Left lung (tissue), 10 donors: Measurements from ENCODE around the gene ARFGAP3. TPM values are rescaled to one million over a fixed set of nuclear protein-coding genes. Genes with fewer than 3 reads are reported as not detected.
A peak's percentile ranks its signal among the peaks of the same experiment; 100 is the strongest.
"Not testable (repeated sequence)": the region's sequence is repeated elsewhere in the genome, so short reads cannot be mapped to it uniquely, and the experiment has no call there.

ENCODE experiments used
- ATAC-seq: fragments of 200-7000 bp; cut with Tn5 transposase; one replicate; pipeline ENCODE4 v1.9.1; 2020; ENCODE audit warnings: moderate library complexity
- DNase-seq, 4 donors: peaks; one replicate each; pipeline ENCODE4 v3.0.0-alpha.2; 2013 to 2020
- H3K27ac ChIP-seq, 2 donors: fragments of 200-600 bp; sonication (generic) in 1 of 2; one replicate each; pipeline versions ENCODE4 v1.5.0 to v1.8.0; 2020 to 2021
- H3K27me3 ChIP-seq, 2 donors: fragments of 200-600 bp; sonication (generic) in 1 of 2; one replicate each; pipeline versions ENCODE4 v1.5.0 to v1.8.0; 2020 to 2021
- H3K36me3 ChIP-seq, 2 donors: fragments of 200-600 bp; sonication (generic) in 1 of 2; one replicate each; pipeline versions ENCODE4 v1.5.0 to v1.8.0; 2020 to 2021
- H3K4me1 ChIP-seq, 2 donors: fragments of 200-600 bp; one replicate each; pipeline ENCODE4 v1.8.0; 2021
- H3K4me3 ChIP-seq, 2 donors: fragments of 200-600 bp; sonication (generic) in 1 of 2; one replicate each; pipeline versions ENCODE4 v1.5.0 to v1.8.0; 2020 to 2021; ENCODE audit warnings: mild to moderate bottlenecking in 1 of 2
- H3K9me3 ChIP-seq, 2 donors: fragments of 200-600 bp; sonication (generic) in 1 of 2; one replicate each; pipeline versions ENCODE4 v1.5.0 to v1.8.0; 2020 to 2021
- CTCF ChIP-seq, 2 donors: fragments of 200-600 bp; sonication (generic) in 1 of 2; IDR thresholded peaks; one replicate each; pipeline versions ENCODE4 v1.5.0 to v1.8.0; 2021; ENCODE audit warnings: antibody characterized with exemption in 2 of 2
- intact Hi-C, 2 donors: fragments of 100-400 bp; cut with DNase I; formaldehyde crosslinking; loops; one replicate each; pipeline versions ENCODE4 v1.11.2 to v1.14.2; 2022
- polyA plus RNA-seq, 6 donors: library from polyadenylated mRNA; unstranded; fragments of 120-200 nt; gene quantifications; one replicate each; pipeline ENCODE4 v1.2.1, GENCODE V29; 2013; ENCODE audit not compliant: insufficient read length in 6 of 6
- total RNA-seq, 2 donors: library from RNA; stranded (reverse); fragmentation: NEBNext Ultra II Directional; extraction: Animal tissue kit (Norgen Biotek cat#: 25700); gene quantifications; one replicate each; pipeline ENCODE4 v1.2.1, GENCODE V29; 2021
- donor health status: DM: no; HTN: yes; CAD: no.
- donor health status: DM: no; HTN: no; CAD: no.

ARFGAP3 gene
- total and polyA plus RNA-seq, 8 donors = 42.4 to 58.1 (median 49.6) TPM

DNA sequence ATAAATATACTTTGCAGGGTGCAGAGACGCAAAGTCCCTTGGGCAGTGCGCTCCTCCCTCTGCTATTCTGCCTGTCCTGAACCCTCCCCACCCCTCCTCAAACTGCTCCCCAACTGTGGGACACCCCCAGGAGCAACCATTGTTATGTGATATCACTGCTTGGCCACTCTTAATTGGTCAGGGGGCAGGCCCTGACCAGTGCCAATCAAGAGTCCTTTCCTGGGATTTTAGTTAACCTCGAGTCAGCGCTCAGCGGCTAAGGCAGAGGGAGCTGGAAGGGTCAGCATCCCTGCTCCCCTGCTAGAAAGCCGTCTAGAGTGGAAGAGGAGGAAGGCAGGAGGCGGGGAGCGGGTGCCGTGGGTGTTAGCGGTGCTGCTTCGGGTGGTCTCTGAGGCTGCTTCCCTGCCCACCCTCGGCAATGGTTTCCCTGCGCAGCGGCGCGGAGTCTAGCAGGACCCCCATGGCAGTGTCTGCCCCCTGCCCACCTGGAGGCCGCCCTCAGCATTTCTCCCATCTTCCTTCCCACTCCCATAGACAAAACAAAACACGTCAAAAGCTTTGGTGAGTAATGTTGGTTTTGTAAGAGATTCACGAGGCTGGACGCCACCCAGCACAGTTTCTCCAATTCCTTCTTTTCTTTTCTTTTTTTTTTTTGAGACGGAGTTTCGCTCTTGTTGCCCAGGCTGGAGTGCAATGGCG lies 98.0 kb downstream of the ARFGAP3 start:
- Histone ChIP-seq H3K27me3 (no peaks in the 10 kb centered on the region), H3K4me3 (no peak overlapping the region), H3K36me3 (no peaks in the 10 kb centered on the region), H3K9me3 (no peaks in the 10 kb centered on the region), H3K27ac (no peak overlapping the region), H3K4me1 (peaks cover 0 to 13% of the 10 kb centered on the region in 2 donors)
- DNase-seq (no peak), ATAC-seq (no peak)
- TF ChIP-seq CTCF (IDR thresholded peaks at IDR 0.05) = no peak
- intact Hi-C loops = no loop called here

DNA sequence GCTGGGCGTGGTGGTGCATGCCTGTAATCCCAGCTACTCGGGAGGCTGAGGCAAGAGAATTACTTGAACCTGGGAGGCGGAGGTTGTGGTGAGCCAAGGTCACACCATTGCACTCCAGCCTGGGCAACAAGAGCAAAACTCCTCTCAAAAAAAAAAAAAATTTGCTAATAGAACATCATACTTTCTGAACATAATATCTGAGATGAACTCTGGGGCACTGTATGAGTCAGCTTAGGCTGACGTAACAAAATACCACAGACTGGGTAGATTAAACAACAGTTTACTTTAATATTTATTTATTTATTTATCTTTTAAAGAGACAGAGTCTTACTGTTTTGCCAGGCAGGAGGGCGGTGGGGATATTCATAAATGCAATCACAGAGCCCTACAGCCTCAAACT lies 101.5 kb downstream of the ARFGAP3 start:
- H3K27ac ChIP-seq, intact Hi-C loops, H3K27me3 ChIP-seq, H3K4me3 ChIP-seq, H3K9me3 ChIP-seq, H3K36me3 ChIP-seq, DNase-seq: not testable (repeated sequence)
- peak; percentile 56 for ATAC-seq
- H3K4me1 ChIP-seq = peaks cover 0 to 28% of the 10 kb centered on the region in 2 donors

- ATAC-seq = not testable (repeated sequence)
Observed at GRCh38 chr22:42755121-42755520, 102.0 kb downstream of the ARFGAP3 start.

DNA sequence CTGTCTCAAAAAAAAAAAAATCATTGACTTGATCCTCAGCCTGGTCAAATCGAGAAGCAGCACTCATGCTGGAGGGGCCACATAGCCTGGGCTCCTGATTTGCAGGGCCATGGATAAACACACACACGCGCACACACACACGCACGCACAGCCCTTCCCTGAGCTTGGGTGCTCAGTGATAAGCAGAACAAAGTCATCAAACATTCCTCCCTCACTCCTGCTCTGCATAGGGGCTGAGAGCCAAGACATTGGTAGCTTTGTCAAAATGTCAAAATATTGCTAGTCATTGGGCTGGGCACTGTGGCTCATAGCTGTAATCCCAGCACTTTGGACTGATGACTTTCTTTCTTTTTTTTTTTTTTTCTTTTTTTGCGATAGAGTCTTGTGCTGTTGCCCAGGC lies 102.4 kb downstream of the ARFGAP3 start:
- Histone ChIP-seq H3K27me3 (no peaks in the 10 kb centered on the region), H3K36me3 (no peaks in the 10 kb centered on the region), H3K4me1 (peaks cover 0 to 28% of the 10 kb centered on the region in 2 donors), H3K27ac (no peak overlapping the region), H3K9me3 (no peaks in the 10 kb centered on the region), H3K4me3 (no peak overlapping the region)
- DNase-seq (no peak), ATAC-seq (peak; percentile 47)
- intact Hi-C loops = no loop called here
- no peak for TF ChIP-seq CTCF (IDR thresholded peaks at IDR 0.05)

More at GRCh38 chr22:42755121-42755520, 102.0 kb downstream of the ARFGAP3 start:
- H3K36me3 ChIP-seq, H3K27ac ChIP-seq, intact Hi-C loops, H3K4me3 ChIP-seq, H3K9me3 ChIP-seq, DNase-seq, H3K27me3 ChIP-seq: not testable (repeated sequence)
- peaks cover 0 to 28% of the 10 kb centered on the region in 2 donors for H3K4me1 ChIP-seq

DNA sequence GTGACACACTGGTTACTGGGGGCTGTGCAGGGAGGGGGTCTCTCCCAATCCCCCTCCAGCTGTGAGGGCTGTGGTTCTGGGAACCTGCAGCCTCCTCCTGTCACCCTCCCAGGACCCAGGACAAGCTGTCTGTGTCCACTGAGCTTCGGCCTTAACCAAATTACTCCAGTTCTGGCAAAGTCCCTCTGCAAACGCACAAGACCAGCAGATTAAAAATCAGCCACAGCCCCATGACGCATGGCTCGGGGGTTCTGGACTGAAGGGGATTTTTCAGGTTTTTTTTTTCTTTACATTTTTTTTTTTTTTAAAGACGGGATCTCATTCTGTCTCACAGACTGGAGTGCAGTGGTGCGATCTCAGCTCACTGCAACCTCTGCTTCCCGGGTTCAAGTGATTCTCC lies 104.2 kb downstream of the ARFGAP3 start:
- H3K27me3 ChIP-seq = no peaks in the 10 kb centered on the region
- H3K36me3 ChIP-seq = no peaks in the 10 kb centered on the region
- no peak overlapping the region for H3K4me3 ChIP-seq
- ATAC-seq (no peak), DNase-seq (no peak)
- TF ChIP-seq CTCF (IDR thresholded peaks at IDR 0.05) = no peak
- peaks cover 0 to 39% of the 10 kb centered on the region in 2 donors for H3K4me1 ChIP-seq
- H3K27ac ChIP-seq = peak overlapping the region in 1 of 2 donors; percentile 65
- intact Hi-C loops = no loop called here
- H3K9me3 ChIP-seq = no peaks in the 10 kb centered on the region

GRCh38 chr22:42752230-42752746 lies 104.8 kb downstream of the ARFGAP3 start:
- DNase-seq (no peak), ATAC-seq (no peak)
- no peak for TF ChIP-seq CTCF (IDR thresholded peaks at IDR 0.05)
- intact Hi-C loops = no loop called here
- Histone ChIP-seq H3K27me3 (no peaks in the 10 kb centered on the region), H3K36me3 (no peaks in the 10 kb centered on the region), H3K9me3 (no peaks in the 10 kb centered on the region), H3K27ac (peak overlapping the region in 1 of 2 donors; percentile 65), H3K4me1 (peaks cover 0 to 43% of the 10 kb centered on the region in 2 donors), H3K4me3 (no peak overlapping the region)

DNA sequence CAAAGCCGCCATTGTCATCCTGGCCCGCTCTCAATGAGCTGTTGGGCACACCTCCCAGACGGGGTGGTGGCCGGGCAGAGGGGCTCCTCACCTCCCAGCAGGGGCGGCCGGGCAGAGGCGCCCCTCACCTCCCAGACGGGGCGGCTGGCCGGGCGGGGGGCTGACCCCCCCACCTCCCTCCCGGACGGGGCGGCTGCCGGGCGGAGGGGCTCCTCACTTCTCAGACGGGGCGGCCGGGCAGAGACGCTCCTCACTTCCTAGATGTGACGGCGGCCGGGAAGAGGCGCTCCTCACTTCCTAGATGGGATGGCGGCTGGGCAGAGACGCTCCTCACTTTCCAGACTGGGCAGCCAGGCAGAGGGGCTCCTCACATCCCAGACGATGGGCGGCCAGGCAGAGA lies 106.7 kb downstream of the ARFGAP3 start:
- H3K36me3 ChIP-seq, H3K27ac ChIP-seq, H3K9me3 ChIP-seq, intact Hi-C loops, H3K27me3 ChIP-seq, DNase-seq, H3K4me3 ChIP-seq, ATAC-seq: not testable (repeated sequence)
- H3K4me1 ChIP-seq = peaks cover 0 to 34% of the 10 kb centered on the region in 2 donors
